NCI-H2227 treated with DMSO at 0.1 percent for 48 hours (cell line): ENCODE measurements around the gene TRAK2.
A peak's percentile ranks its signal among the peaks of the same experiment; 100 is the strongest.
"Not testable (repeated sequence)": the region's sequence is repeated elsewhere in the genome, so short reads cannot be mapped to it uniquely, and the experiment has no call there.

ENCODE experiments used
- DNase-seq: peaks from one replicate; lab custom pipeline; 2025; lab: John Stamatoyannopoulos, UW

The TRAK2 gene

GRCh38 chr2:201415149-201415548, 36.1 kb downstream of the TRAK2 start:
- DNase-seq: no peak

- DNase-seq: no peak
Observed at GRCh38 chr2:201414099-201415023, 36.9 kb downstream of the TRAK2 start.

- DNase-seq: no peak
Observed at GRCh38 chr2:201413552-201413951, 37.7 kb downstream of the TRAK2 start.

GRCh38 chr2:201413143-201413542, 38.1 kb downstream of the TRAK2 start:
- no peak for DNase-seq

- no peak for DNase-seq
Observed at GRCh38 chr2:201411421-201411820, 39.8 kb downstream of the TRAK2 start.

- no peak for DNase-seq
Observed at GRCh38 chr2:201408931-201409330, 42.3 kb downstream of the TRAK2 start.

GRCh38 chr2:201407265-201407664, 44.0 kb downstream of the TRAK2 start:
- DNase-seq: no peak

GRCh38 chr2:201406077-201406662, 45.1 kb downstream of the TRAK2 start:
- DNase-seq: no peak

GRCh38 chr2:201404699-201405280, 46.5 kb downstream of the TRAK2 start:
- DNase-seq: no peak

- DNase-seq: peak; percentile 43
Observed at GRCh38 chr2:201403880-201404279, 47.4 kb downstream of the TRAK2 start.

GRCh38 chr2:201402651-201403562, 48.4 kb downstream of the TRAK2 start:
- DNase-seq: no peak

GRCh38 chr2:201401815-201402214, 49.4 kb downstream of the TRAK2 start:
- DNase-seq: no peak

- DNase-seq: no peak
Observed at GRCh38 chr2:201396595-201396994, 54.7 kb downstream of the TRAK2 start.

- no peak for DNase-seq
Observed at GRCh38 chr2:201383136-201383535, 68.1 kb downstream of the TRAK2 start.

- DNase-seq: no peak
Observed at GRCh38 chr2:201378496-201379397, 72.5 kb downstream of the TRAK2 start.

- DNase-seq: no peak
Observed at GRCh38 chr2:201377218-201377617, 74.0 kb downstream of the TRAK2 start.

GRCh38 chr2:201369775-201370174, 81.5 kb downstream of the TRAK2 start:
- DNase-seq: no peak

- DNase-seq: not testable (repeated sequence)
Observed at GRCh38 chr2:201369318-201369717, 81.9 kb downstream of the TRAK2 start.

- DNase-seq: no peak
Observed at GRCh38 chr2:201366146-201366545, 85.1 kb downstream of the TRAK2 start.

- DNase-seq: no peak
Observed at GRCh38 chr2:201363857-201364560, 87.2 kb downstream of the TRAK2 start.
